Type B pancreatic cell (in vitro differentiated cells): ENCODE data around the gene PPFIA1. TPM values are rescaled to one million over a fixed set of nuclear protein-coding genes. Genes with fewer than 3 reads are reported as not detected.

Experiments
- DNase-seq: peaks from one replicate; pipeline ENCODE4 v3.0.0; 2021; ENCODE audit warnings: mixed read lengths; ENCODE audit not compliant: unreplicated experiment; ENCODE audit errors: extremely low spot score
- H3K27ac Mint-ChIP-seq: 2 replicates; pipeline ENCODE4 v1.8.0; 2021; ENCODE audit warnings: mild to moderate bottlenecking, mixed read lengths
- H3K27me3 Mint-ChIP-seq: 2 replicates; pipeline ENCODE4 v1.8.0; 2021; ENCODE audit warnings: mixed read lengths
- H3K36me3 Mint-ChIP-seq: 2 replicates; pipeline ENCODE4 v1.8.0; 2021; ENCODE audit warnings: mixed read lengths
- H3K4me1 Mint-ChIP-seq: one replicate; pipeline ENCODE4 v1.8.0; 2021; ENCODE audit warnings: mixed read lengths; ENCODE audit not compliant: unreplicated experiment
- H3K4me3 Mint-ChIP-seq: 2 replicates; pipeline ENCODE4 v1.8.0; 2021; ENCODE audit warnings: mild to moderate bottlenecking, mixed read lengths
- H3K9me3 Mint-ChIP-seq: 2 replicates; pipeline ENCODE4 v1.8.0; 2021; ENCODE audit warnings: mixed read lengths
- total RNA-seq: library from RNA; stranded (reverse); gene quantifications from 2 replicates; pipeline ENCODE4 v1.2.1, GENCODE V29; 2021; ENCODE audit warnings: low replicate concordance
- TF ChIP-seq, protein P1 (sequence below): fragments of 200-600 bp; sonication (generic); conservative IDR thresholded peaks from 2 replicates; pipeline ENCODE4 v1.5.0; 2021; ENCODE audit warnings: antibody characterized with exemption, mild to moderate bottlenecking

Gene PPFIA1
- total RNA-seq, 1 donor from 2014 or later = 57.0 TPM

DNA sequence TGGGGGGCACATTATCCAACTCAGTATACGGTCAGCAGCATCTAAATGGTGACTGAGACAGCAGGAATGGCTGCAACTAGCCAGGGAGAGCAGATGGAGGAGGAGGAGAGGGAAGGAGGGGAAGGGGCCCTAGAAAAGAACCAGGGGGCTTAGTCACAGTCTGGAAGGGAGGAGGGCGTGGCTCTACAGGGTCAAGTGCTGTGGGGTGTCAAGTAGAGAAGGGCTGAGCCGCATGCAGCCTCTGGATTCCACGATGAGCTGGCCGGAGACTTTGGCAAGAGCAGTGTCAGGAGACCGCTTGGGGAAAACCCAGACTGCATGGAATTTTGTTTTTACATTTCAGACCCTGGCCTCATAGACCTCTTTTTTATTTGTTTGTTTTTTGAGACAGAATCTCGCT is 25.8 kb upstream of the PPFIA1 start:
- H3K27ac Mint-ChIP-seq = no peak overlapping the region
- no peaks in the 10 kb centered on the region for H3K36me3 Mint-ChIP-seq
- H3K27me3 Mint-ChIP-seq = peaks cover 23% of the 10 kb centered on the region
- H3K4me1 Mint-ChIP-seq = peaks cover 11% of the 10 kb centered on the region
- H3K4me3 Mint-ChIP-seq = no peak overlapping the region
- TF ChIP-seq, protein P1, sequence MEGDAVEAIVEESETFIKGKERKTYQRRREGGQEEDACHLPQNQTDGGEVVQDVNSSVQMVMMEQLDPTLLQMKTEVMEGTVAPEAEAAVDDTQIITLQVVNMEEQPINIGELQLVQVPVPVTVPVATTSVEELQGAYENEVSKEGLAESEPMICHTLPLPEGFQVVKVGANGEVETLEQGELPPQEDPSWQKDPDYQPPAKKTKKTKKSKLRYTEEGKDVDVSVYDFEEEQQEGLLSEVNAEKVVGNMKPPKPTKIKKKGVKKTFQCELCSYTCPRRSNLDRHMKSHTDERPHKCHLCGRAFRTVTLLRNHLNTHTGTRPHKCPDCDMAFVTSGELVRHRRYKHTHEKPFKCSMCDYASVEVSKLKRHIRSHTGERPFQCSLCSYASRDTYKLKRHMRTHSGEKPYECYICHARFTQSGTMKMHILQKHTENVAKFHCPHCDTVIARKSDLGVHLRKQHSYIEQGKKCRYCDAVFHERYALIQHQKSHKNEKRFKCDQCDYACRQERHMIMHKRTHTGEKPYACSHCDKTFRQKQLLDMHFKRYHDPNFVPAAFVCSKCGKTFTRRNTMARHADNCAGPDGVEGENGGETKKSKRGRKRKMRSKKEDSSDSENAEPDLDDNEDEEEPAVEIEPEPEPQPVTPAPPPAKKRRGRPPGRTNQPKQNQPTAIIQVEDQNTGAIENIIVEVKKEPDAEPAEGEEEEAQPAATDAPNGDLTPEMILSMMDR = no peak
- H3K9me3 Mint-ChIP-seq = no peaks in the 10 kb centered on the region
- no peak for DNase-seq

DNA sequence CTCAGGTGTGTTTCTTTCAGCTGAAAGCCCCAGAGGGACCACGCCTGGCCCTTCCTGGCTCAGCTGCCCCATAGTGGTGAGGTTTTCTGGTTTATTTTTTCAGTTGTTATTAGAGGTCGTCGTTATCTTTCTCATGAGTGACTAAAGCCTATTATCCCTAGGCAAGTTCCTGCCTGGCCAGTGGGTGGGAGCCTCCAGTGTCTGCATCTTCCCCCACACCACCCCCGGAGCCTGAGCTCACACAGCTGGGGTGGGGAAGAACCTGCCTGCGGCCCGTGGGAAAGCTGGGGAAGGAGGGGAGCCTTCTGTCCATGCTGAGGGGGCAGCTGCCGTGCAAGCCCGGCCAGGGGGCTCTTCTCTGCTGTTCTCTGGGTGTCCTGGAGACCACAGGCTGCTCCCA is 24.3 kb upstream of the PPFIA1 start:
- H3K9me3 Mint-ChIP-seq = no peaks in the 10 kb centered on the region
- H3K27ac Mint-ChIP-seq = no peak overlapping the region
- DNase-seq = no peak

DNA sequence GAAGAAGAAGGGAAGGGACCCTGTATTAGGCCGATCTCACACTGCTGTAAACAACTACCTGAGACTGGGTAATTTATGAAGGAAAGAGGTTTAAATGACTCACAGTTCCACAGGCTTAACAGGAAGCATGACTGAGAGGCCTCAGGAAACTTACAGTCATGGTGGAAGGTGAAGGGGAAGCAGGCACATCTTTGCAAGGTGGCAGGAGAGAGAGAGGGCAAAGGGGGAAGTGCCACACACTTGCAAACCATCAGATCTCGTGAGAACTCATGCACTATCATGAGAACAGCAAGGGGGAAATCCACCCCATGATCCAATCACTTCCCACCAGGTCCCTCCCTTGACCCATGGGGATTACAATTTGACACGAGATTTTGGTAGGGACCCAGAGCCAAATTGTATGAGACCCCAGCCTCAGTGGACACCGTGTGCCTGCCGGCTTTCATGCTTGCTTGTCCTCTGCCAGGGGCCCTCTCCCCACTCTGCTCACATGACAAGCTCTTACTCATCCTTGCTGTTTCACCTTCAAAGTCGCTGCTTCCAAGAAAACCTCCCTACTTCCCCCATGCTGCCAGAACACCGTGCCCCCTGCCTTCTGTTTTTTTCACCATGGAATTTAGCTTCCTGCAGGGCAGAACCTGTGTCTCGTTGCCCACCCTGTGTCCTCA is 23.3 kb upstream of the PPFIA1 start:
- Mint-ChIP-seq H3K4me1 (peaks cover 11% of the 10 kb centered on the region), H3K9me3 (no peaks in the 10 kb centered on the region), H3K36me3 (no peaks in the 10 kb centered on the region), H3K27ac (no peak overlapping the region), H3K27me3 (peaks cover 23% of the 10 kb centered on the region), H3K4me3 (no peak overlapping the region)
- TF ChIP-seq, protein P1 = no peak
- DNase-seq = no peak

More for the DNA sequence above, 24.3 kb upstream of the PPFIA1 start:
- H3K4me3 Mint-ChIP-seq = no peak overlapping the region
- no peaks in the 10 kb centered on the region for H3K36me3 Mint-ChIP-seq
- H3K4me1 Mint-ChIP-seq = peaks cover 11% of the 10 kb centered on the region
- peaks cover 23% of the 10 kb centered on the region for H3K27me3 Mint-ChIP-seq
- TF ChIP-seq, protein P1 = no peak

DNA sequence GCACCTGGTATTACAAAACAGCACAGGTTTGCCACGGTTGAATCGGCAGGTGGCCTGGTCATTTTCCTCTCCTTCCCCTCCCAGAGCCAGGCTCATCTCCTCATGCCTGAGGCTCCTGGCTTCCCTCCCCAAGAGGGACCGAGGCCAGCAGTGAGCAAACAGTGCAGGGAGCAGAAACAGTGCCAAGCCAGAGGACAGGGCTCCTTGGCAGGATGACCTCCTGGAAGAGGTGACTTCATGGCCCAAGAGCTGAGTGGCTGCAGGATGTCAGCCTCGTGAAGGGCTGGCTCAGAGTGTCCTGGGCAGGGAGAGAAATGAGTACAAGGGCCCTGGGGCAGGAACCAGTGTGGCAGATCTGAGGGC is 22.8 kb upstream of the PPFIA1 start:
- Mint-ChIP-seq H3K4me1 (peaks cover 10% of the 10 kb centered on the region), H3K4me3 (no peak overlapping the region), H3K9me3 (no peaks in the 10 kb centered on the region), H3K36me3 (no peaks in the 10 kb centered on the region), H3K27ac (no peak overlapping the region), H3K27me3 (peaks cover 22% of the 10 kb centered on the region)
- DNase-seq = no peak
- TF ChIP-seq, protein P1 = no peak

DNA sequence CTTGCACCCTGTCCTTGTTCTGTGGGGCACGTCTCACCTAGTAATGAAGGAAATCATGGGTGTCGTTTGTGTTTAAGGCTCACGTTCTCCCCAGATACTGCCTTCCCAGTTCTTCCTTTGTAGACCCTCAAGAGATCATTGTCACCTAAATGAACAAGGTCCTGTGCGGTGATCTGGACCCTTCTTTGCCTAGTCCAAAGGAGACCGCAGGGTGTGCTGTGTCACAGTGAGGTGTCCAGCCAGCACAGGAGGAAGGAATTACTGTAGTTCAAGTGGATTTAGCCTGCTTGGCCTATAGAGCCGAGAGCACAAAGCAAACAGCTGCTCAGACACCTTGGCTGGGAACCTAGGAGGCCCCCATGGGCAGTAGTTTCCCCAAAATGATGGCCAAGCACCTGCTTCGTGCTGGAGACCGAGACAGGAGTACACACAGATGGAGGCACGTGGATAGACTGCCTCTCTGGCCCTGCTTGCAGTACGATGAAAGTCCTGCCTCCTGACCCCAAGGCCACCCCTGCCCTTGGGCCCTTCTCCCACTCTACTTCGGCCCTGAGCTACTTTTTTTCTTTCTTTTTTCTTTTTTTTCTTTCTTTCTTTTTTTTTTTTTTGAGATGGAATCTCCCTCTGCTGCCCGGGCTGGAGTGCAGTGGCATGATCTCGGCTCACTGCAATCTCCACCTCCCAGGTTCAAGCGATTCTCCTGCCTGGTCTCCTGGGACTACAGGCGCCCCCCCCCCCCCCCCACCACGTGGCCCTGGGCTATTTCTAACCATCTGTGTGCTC is 19.4 kb upstream of the PPFIA1 start:
- H3K27me3 Mint-ChIP-seq = peaks cover 10% of the 10 kb centered on the region
- H3K4me3 Mint-ChIP-seq = no peak overlapping the region
- H3K9me3 Mint-ChIP-seq = no peaks in the 10 kb centered on the region
- no peaks in the 10 kb centered on the region for H3K4me1 Mint-ChIP-seq
- TF ChIP-seq, protein P1 = no peak
- H3K27ac Mint-ChIP-seq = no peak overlapping the region
- H3K36me3 Mint-ChIP-seq = no peaks in the 10 kb centered on the region
- no peak for DNase-seq
